Measurements from ENCODE around the gene RETREG3. TPM values are rescaled to one million over a fixed set of nuclear protein-coding genes. Genes with fewer than 3 reads are reported as not detected.
"Not testable (repeated sequence)": the region's sequence is repeated elsewhere in the genome, so short reads cannot be mapped to it uniquely, and the experiment has no call there.

Gene RETREG3
- total RNA-seq, 2 donors from 2014 or later, result 49.2 to 60.3 TPM

DNA sequence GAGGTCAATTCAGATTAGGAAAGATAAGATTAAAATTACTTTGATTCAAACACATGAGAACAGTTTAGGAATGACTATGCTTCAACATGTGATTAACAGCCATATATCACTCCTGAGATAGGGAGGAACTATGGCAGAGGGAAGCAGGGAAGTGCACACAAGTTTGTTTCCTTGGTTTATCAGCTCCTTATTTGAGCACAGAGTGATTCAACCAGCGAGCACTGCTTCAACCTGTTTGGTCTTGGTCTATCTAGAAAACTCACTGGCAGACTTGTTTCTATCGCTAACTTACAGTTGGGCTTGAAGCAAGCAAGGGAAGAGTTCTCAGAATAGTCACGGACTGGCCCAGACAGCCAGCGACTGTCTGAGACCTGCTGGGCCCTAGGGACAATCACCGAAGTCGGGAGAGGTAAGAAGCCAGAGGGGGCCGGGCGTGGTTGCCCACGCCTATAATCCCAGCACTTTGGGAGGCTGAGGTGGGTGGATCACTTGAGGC is 23.8 kb upstream of the RETREG3 start:
- intact Hi-C loops (cut with DNase I), result no loop called here
- Histone ChIP-seq H3K4me1 (no peaks in the 10 kb centered on the region), H3K9ac (ENCODE audit: low read depth in 2 of 2, low read length in 2 of 2) (no peak overlapping the region), H3K27me3 (no peaks in the 10 kb centered on the region), H3K36me3 (no peaks in the 10 kb centered on the region), H3K4me3 (no peak overlapping the region), H3K9me3 (no peaks in the 10 kb centered on the region), H3K27ac (no peak overlapping the region)
- TF ChIP-seq, protein P1, sequence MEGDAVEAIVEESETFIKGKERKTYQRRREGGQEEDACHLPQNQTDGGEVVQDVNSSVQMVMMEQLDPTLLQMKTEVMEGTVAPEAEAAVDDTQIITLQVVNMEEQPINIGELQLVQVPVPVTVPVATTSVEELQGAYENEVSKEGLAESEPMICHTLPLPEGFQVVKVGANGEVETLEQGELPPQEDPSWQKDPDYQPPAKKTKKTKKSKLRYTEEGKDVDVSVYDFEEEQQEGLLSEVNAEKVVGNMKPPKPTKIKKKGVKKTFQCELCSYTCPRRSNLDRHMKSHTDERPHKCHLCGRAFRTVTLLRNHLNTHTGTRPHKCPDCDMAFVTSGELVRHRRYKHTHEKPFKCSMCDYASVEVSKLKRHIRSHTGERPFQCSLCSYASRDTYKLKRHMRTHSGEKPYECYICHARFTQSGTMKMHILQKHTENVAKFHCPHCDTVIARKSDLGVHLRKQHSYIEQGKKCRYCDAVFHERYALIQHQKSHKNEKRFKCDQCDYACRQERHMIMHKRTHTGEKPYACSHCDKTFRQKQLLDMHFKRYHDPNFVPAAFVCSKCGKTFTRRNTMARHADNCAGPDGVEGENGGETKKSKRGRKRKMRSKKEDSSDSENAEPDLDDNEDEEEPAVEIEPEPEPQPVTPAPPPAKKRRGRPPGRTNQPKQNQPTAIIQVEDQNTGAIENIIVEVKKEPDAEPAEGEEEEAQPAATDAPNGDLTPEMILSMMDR (IDR thresholded peaks at IDR 0.05), result no peak
- no peak for DNase-seq

DNA sequence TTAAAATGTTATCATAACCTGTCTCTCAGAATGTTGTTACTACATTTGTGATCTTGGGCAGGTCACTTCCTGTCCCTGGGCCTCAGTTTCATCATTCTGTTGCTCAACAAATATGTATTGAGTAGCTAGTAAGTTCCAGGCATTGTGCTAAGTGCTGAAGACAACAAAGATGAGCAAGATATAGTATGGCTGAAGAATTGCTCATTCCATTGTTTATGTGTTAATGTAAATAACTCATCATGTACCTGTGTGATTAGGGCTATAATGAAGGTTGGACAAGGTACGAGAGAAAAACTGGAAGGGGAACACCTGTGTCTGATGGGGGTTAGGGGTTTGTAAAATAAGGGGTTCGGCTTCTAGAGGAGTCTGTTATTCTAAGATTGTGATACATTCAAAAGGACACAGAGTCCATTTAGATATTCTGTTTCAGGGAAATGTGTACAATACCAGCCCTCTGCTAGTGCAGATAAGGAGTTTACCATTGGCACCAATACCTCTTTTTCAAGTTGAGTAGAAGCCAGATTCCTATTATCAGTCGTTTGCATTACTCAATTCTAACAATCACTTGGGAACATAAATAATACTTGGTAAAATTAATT is 20.3 kb upstream of the RETREG3 start:
- no peak for DNase-seq
- H3K9ac ChIP-seq (ENCODE audit: low read depth in 2 of 2, low read length in 2 of 2), result no peak overlapping the region
- H3K27ac ChIP-seq, result no peak overlapping the region
- TF ChIP-seq, protein P1 (IDR thresholded peaks at IDR 0.05), result no peak
- H3K36me3 ChIP-seq, result no peaks in the 10 kb centered on the region
- intact Hi-C loops (cut with DNase I), result no loop called here
- no peaks in the 10 kb centered on the region for H3K4me1 ChIP-seq
- no peak overlapping the region for H3K4me3 ChIP-seq
- H3K27me3 ChIP-seq, result no peaks in the 10 kb centered on the region
- no peaks in the 10 kb centered on the region for H3K9me3 ChIP-seq

- H3K36me3 ChIP-seq; H3K9ac ChIP-seq (ENCODE audit: low read depth in 2 of 2, low read length in 2 of 2); H3K27ac ChIP-seq; intact Hi-C loops (cut with DNase I); H3K9me3 ChIP-seq; H3K27me3 ChIP-seq; H3K4me3 ChIP-seq; H3K4me1 ChIP-seq; DNase-seq: not testable (repeated sequence)
Observed at GRCh38 chr17:42627032-42627764, 18.0 kb upstream of the RETREG3 start.

- H3K36me3 ChIP-seq, result no peaks in the 10 kb centered on the region
- intact Hi-C loops (cut with DNase I), result no loop called here
- H3K27me3 ChIP-seq, result no peaks in the 10 kb centered on the region
- TF ChIP-seq, protein P1 (IDR thresholded peaks at IDR 0.05), result no peak
- peak; percentile 62 for DNase-seq
- H3K4me1 ChIP-seq, result no peaks in the 10 kb centered on the region
- no peak overlapping the region for H3K4me3 ChIP-seq
- H3K9me3 ChIP-seq, result no peaks in the 10 kb centered on the region
- no peak overlapping the region for H3K27ac ChIP-seq
- no peak overlapping the region for H3K9ac ChIP-seq (ENCODE audit: low read depth in 2 of 2, low read length in 2 of 2)
Observed at GRCh38 chr17:42623732-42624596, 14.8 kb upstream of the RETREG3 start.

- no peak for DNase-seq
- H3K4me3 ChIP-seq, result no peak overlapping the region
- H3K9ac ChIP-seq (ENCODE audit: low read depth in 2 of 2, low read length in 2 of 2), result no peak overlapping the region
- no peaks in the 10 kb centered on the region for H3K36me3 ChIP-seq
- no peaks in the 10 kb centered on the region for H3K27me3 ChIP-seq
- H3K4me1 ChIP-seq, result no peaks in the 10 kb centered on the region
- intact Hi-C loops (cut with DNase I), result no loop called here
- H3K27ac ChIP-seq, result no peak overlapping the region
- no peaks in the 10 kb centered on the region for H3K9me3 ChIP-seq
- TF ChIP-seq, protein P1 (IDR thresholded peaks at IDR 0.05), result no peak
Observed at GRCh38 chr17:42623271-42623670, 14.1 kb upstream of the RETREG3 start.

DNA sequence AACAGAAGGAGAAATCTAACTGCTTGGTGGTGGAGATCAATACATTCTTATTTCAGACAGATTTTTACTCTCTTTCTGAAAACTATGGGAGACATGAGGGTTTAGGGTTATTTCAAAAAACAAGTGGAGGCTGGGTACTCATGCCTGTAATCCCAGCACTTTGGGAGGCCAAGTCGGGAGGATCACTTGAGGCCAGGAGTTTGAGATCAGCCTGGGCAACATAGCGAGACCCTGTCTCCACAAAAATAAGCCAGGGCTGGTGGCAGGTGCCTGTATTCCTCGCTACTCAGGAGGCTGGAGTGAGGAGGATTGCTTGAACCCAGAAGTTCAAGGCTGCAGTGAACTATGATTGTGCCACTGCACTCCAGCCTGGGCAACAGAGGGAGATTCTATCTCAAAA is 12.8 kb upstream of the RETREG3 start:
- DNase-seq; H3K27ac ChIP-seq; H3K4me1 ChIP-seq; H3K36me3 ChIP-seq; H3K4me3 ChIP-seq; intact Hi-C loops (cut with DNase I); H3K27me3 ChIP-seq; H3K9me3 ChIP-seq; H3K9ac ChIP-seq (ENCODE audit: low read depth in 2 of 2, low read length in 2 of 2): not testable (repeated sequence)
